Glomerular endothelial cell (primary cell): ENCODE data around the gene LRRC45. TPM values are rescaled to one million over a fixed set of nuclear protein-coding genes. Genes with fewer than 3 reads are reported as not detected.

Source experiments
- DNase-seq: peaks from one replicate; pipeline ENCODE4 v3.0.0-alpha.2; 2011; ENCODE audit warnings: low read depth, low spot score; ENCODE audit errors: extremely low read depth
- total RNA-seq: library from RNA; depleted of rRNA; stranded (reverse); fragments of >200 nt; gene quantifications from 2 replicates; pipeline ENCODE4 v1.2.3, GENCODE V29; 2015

The LRRC45 gene
- total RNA-seq, 1 donor from 2014 or later, result 24.9 TPM

- DNase-seq, result no peak
Measured at GRCh38 chr17:82060614-82061013, 37.5 kb downstream of the LRRC45 start.

GRCh38 chr17:82061047-82061925 lies 38.2 kb downstream of the LRRC45 start:
- DNase-seq, result no peak

DNA sequence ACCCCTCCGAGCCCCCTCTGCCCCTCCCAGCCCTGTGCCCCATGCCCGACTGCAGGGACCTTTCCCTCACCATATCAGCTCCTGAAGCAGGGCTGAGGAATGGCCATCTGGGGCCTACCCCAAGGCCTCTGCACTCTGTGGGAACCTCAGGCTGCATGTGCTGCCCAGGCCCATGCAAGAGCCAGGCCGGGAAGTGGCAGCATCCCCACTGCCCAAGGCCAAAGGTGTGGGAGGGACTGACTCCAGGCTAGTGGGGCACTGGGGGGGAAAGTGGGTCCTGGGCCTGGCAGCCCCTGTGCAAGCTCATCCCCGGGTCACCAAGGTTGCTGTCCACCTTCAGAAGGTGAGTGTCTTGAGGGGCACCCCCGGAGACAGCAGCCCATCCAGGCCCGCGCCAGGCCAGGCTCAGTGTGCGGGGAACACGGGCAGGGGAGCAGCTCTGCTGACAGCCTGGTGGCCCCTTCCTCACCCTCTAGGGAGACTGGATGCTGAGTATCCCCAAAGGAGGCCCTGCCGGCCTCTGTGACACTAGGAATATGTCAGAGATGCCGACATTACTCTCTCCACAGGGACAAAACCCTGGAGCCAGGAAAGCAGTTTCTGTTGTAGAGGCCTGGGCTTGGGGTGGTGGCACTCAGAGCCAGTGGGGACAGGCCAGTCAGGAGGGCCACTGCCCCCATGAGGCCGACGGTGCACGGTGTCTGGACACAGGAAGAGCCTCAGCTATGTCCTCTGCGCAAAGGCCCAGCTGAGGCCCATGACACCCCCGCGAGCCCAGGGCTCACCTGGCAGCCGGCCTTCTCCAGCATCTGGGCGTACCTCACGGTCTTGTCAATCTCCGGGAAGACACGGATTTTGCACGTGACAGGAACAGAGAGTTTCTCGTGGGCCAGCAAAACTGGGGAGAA lies 39.2 kb downstream of the LRRC45 start:
- DNase-seq, result no peak

- no peak for DNase-seq
Measured at GRCh38 chr17:82062984-82063368, 39.9 kb downstream of the LRRC45 start.

DNA sequence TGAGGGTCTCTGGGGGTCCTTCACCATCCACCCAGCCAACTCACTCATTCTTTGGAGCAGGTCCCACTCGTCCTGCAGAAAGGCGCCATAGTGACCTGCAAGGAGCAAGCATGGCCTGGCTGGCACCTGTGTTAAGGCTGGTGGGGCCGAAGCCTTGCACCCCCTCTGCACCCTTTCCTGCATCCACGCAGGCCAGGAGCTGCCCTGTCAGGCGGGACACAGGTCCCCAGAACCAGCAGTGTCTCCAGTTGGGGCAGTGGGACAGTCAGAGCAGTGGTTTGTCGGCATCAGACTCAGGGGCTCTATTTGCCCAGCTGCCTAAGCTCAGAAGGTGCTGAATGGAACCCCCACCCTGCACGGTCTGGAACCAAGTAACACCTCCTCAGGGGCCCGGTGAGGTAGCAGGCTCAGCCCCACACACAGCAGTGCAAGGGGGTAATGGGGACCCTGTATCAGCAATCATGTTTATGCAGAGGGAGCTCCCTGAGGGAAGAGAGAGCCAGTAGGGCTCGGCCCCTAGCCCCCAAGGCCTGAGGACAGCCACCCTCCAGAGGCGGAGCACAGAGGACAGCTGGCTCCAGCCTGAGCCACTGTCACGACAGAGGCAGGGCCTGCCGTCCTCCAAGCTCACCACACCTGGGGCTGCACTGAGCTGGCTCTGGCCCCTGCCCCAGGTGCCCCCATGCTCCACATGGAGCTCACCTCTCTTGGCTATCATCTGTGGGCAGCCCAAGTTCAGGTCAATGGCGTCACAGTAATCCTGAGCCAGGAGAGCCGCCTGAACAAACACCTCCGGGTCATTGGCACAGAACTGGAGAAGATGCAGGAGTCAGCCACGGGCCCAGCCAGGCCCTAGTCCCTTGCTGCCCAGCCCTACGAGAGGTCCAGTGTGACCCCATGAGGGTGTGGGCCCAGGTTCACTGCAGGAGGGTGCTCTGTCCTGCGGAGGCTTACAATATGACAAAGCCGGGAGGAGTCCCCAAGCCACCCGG lies 40.6 kb downstream of the LRRC45 start:
- DNase-seq, result no peak

DNA sequence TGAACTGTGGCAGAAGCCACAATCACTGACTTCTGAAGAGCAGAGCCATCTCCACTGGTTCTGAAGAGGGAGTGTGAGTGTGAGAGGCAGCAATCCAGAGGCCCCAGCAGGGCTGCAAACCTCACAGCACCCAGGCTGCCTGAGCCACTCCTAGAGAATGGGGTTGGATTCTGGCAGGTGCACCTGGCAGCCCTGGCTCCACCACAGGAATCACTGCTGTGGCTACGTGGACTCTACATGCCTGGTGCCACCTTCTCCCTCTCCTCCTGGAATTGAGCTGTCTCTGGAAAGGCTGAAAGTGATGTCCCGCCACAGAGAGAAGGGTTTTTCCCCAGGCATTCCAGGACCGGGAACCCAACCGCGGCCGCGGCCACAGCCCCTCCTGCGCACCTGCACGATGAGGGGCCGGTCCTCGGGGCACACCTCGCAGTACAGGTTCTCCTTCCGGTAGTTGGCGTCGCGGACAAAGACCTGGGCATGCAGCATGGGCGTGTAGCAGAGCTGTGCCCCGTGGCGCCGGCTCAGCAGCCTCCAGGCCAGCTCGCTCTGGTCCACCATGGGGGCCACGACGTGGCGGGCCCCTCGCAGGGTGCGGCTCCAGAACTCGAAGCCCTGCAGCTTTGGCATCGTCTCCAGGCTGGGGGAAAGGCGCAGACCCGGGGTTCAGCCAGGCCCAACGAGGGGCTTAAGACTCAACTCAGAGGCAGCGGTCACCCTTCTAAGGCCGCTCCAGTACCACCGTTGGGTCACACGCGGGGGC lies 41.5 kb downstream of the LRRC45 start:
- DNase-seq, result no peak

GRCh38 chr17:82065193-82065637 lies 42.1 kb downstream of the LRRC45 start:
- no peak for DNase-seq

- DNase-seq, result no peak
Measured at GRCh38 chr17:82065638-82066303, 42.7 kb downstream of the LRRC45 start, which contains the start of gene DUS1L. Gene DUS1L (minus strand): TSS chr17:82065804. CDS start chr17:82065059, 745 bp downstream.

DNA sequence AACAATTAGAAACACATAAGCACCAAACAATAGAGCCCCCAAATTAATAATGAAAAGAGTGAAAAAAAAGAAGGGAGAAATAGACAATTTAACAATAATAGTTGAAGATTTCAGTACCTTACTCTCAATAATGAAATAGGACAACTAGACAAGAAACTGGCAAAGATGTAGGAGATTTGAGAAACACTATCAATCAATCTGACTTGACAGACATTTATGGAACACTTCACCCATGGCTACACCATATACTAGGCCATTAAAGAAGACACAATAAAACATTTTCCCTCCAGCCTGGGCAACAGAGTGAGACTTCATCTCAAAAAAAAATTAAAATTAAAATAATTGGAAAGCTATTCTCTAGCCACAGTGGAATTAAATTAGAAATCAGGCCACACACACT lies 47.5 kb downstream of the LRRC45 start:
- no peak for DNase-seq

- no peak for DNase-seq
Measured at GRCh38 chr17:82072827-82073226, 49.7 kb downstream of the LRRC45 start.

DNA sequence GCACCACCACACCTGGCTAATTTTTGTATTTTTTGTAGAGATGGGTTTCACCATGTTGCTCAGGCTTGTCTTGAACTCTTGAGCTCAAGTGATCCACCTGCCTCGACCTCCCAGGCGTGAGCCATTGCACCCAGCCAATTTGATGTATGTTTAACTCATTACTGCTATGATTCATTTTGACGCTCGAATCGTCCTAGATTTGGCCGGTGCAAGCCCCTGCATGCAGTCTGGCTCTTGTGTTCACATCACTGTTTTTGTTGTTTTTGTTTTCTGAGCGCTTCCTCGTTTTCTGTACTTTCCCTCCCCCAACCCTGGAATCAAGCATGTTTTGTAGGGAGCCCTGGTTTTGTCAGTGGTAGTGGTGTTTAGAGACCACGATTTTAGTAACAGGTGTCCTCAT lies 50.3 kb downstream of the LRRC45 start:
- no peak for DNase-seq

DNA sequence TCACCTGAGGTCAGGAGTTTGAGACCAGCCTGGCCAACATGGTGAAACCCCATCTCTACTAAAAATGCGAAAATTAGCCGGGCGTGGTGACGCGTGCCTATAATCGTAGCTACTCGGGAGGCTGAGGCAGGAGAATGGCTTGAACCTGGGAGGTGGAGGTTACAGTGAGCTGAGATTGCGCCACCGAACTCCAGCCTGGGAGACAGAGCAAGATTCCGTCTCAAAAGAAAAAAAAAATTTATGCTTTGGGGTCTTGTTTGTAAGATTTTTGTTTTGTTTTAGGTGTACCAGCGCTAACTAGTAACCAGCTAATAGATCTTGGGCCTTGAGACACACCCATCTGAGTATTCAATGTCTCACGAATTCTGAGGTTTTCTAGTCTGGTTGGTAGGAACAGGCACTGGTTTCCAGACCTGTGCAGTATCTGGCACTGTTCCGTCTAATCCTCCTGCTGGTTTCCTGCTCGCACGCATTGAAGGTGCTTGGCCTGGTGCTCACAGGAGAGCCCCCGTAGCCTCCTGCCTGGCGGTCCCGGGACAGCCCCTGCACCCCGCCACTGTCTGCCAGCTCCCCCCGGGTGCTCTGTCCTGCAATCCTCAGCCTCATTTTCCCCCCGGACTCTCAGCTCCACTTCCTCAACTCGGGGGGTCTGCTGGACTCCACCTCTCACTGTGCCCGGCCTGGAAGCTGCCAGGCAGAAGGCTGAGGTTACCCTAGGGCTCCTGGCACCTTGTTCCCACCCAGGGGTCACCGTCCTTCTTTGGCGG lies 53.1 kb downstream of the LRRC45 start:
- no peak for DNase-seq

- no peak for DNase-seq
Measured at GRCh38 chr17:82076785-82077591, 53.9 kb downstream of the LRRC45 start.

DNA sequence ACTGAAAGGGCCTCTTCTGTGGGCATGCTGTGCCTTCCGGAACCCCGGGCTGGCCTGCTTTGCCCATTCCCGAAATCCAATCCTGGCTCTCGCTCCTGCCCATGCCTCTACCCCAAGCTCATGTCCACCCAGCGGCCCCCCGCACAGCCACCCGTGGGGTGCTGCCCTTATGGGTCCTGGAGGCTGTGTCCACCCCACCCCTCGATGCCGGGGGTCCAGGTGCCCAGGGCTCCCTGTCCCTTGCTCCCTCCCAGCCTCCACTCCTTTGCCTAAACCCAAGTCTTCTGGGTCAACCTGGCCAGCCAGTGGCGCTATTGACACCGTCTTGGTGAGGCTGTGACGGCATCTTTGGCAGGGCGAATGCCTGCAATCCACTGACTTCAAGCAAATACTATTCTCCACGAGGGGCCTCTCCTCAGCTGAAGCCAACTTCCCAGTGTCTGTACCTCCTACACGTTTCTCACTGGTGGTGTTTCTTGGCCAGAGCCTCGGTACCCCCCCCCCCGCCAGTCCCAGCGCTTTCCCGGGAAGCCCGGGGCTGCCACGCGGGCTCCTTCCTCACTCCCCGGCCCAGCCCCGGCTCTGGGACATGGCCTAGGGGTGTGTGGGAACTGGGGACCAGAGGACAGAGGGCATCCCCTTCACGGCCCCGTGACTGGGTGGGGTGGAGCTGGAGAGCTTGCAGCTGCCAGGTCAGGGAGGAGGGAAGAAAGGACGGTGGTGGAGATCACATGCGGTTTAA lies 54.7 kb downstream of the LRRC45 start:
- DNase-seq, result no peak

- no peak for DNase-seq
Measured at GRCh38 chr17:82078433-82078832, 55.3 kb downstream of the LRRC45 start.

DNA sequence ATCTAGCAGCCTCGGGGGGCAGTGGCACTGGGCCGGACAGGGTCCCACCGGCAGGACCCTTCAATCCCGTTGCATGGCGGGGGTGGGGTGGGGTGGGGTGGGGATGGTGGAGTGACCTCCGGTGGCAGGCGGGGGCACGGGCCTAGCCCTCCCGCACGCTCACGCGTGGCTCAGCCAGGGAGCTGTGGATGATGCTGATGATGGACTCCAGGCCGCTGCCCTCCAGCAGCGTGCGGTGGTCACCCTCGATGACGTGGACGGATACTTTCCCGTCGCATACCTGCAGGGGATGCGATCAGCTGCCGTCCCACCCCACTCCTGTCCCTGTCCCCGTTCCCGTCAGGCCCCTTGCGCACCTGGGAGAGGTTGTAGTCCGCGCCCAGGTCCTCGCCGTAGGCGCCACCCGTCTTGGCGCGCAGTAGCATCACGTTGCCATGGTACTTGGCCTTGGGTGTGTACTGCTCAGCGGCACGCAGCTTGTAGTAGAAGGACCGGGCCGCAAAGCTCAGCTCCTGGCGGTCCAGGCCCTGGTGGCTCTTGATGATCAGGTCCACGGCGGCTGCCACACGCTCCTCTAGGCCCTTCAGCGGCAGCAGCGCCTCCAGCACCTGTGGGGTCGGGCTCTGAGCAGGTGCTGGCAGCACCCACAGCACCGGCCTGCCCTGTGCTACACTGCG lies 56.0 kb downstream of the LRRC45 start:
- DNase-seq, result no peak
